Hematopoietic multipotent progenitor cell treated with erythropoietin and hydrocortisone succinate and interleukin-3 and kit ligand, for 8 days (in vitro differentiated cells): ENCODE results near the gene CCDC136.

Experiments used
- DNase-seq: peaks from one replicate; pipeline ENCODE4 v3.0.0-alpha.2; 2015

The CCDC136 gene

DNA sequence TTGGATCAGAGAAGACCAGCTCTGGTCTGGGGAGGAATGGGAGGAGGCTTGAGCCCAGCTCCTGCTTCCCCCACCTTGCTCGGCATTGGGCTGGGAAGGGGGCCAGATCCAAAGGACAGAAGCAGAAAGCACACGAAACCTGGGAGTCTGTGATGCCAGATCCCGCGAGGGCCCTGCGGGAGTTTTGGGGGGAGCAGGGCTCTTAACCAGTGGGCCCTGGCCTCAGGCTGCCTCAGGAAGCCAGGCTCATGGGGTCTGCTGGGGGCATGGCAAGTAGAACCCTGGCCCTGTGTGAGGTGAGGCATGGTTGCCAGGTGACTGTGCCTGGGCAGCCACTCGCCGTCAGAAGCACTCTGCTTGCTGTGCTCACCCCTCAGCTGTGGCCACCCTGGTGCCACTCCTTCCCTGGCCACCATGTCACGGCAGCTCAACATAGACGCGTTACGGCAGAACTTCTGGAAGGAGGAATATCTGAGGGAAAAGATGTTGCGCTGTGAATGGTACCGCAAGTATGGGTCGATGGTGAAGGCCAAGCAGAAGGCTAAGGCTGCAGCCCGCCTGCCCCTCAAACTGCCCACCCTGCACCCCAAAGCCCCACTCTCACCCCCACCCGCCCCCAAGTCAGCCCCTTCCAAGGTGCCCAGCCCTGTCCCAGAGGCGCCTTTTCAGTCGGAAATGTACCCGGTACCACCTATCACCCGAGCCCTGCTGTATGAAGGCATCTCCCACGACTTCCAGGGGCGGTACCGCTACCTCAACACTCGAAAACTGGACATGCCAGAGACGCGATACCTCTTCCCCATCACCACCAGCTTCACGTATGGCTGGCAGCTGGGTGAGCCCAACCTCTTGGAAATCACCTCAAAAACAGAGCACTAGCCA lies 74.5 kb downstream of the CCDC136 start:
- DNase-seq, result no peak

DNA sequence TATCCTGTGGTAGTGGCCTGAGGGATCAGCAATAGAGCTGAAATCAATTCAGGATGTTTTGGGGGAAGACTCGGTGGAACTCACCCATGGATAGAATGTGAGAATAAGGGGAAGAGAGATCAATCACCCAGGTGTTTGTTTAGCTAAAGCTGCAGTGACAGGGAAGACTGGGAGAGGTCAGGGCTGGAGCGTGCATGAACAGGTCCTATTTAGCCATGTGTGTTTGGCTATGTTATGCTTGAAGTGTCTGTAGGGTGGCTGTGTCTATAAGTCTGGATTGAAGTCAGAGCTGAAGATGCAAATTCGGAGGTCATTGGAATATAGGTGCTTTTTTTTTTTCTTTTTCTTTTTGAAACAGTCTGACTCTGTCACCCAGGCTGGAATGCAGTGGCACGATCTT lies 75.5 kb downstream of the CCDC136 start:
- DNase-seq, result no peak

DNA sequence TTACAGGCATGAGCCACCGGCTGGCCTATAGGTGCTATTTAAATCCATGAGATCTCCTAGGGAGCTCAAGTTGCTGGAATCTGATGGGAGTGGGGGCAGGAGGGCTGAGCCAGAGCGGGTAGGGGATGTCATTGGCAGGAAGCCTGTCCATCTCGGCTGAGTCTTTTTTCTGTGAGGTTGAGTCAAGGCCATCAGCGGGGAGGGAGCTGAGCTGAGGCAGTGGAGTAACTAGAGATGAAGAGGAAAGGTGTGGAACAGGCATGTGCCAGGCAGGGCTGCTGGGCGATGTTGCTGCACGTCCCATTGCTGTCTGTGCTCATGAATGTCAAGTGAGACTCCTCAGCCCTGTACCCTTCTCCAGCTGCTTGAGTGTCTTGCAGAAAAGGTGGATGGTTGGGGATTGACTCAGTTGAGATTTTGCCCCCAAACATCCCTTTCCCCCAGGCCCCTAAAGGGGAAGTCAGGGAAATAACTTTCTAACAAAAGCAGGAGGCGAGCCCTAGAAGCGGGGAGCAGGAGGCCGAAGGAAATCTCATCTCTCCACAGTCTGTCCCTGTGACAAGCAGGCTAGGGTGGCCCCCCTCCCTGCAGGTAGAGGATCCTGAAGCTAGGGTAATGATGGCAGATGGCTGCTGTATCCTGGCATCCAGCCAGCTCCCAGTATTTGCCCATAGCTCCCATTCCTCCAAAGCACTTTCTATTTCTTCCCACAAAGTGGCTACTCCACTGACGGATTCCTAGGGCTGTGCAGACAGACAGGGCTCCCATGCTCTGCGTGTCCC lies 76.3 kb downstream of the CCDC136 start:
- no peak for DNase-seq

DNA sequence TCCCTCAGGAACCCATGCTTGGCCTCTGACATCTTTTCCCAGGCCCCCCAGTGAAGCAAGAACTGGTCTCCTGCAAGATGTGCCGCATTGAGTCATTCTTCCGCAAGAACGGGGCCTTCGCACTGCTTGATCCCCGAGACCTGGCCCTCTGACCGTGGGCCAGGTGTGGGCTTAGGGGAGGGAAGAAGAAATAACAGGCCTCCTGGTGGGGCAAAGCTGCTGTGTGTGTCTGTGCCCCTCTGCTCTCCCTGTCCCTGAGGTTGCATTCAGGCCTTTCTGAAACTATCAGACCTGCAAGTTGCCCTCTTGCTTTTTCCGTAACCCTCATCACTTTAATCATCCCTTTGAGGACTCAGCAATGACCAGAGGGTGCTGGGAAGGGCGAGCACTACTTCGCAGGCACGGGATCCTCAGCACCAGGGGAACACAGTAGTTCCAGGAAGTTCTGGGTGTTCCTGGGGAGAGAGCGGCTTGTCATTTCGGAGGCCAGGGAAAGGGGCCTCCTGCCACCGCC lies 76.9 kb downstream of the CCDC136 start:
- DNase-seq, result no peak

DNA sequence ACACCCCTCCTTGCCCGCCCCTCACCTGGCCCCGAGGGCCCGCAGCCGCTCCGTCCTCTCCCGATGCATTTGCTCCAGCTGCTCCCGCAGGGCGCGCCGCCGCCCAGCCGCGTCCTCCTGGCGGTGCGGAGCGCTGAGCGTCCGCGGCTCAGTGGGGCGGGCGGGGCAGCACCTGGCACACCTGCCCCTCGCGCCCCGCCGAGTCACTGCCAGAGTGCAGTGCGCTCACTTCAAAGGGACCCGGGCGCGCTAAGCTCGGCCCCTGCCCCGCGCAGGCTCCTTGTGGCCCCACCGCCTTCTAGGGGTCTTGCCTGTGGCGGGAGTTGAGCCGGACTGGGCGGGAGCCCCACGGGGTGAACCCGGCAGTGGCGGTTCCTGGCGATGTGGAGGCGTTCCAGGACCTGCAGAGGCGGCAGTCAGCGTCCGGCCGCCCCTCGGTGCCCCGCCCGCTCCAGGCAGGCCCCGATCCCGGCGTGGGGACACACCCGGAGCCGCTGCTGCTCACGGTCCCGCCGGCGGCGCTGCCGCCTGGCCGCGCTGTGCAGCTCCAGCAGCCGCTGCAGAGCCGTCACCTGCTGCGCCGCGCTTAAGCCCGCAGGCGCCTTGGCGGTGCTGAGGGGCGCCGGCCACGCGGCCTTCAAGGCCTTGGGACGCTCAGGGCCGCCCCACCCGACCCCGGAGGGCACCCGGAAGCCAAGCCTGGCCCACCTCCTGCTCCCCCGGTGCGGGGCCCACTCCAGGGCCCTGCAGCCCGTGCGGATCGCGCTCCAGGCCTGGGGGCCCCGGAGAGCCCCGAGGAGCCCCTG lies 77.6 kb downstream of the CCDC136 start:
- DNase-seq, result peak; percentile 51

DNA sequence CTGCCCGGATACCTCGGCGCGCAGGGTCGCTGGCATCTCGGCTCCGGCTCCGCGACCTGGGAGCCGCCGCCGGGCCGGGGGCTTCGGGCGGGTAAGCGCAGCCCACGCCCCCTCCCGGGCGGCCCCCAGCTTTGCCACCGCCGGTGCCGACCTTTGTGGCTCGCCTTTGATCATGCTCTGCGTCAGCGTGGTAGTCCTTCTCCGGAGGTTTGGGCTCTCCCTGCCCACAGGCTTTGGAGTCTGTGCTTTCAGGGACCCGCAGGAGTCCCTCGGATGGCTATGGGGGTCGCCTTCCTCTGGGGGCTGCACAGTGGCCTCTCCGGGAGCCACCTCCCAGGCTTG lies 78.1 kb downstream of the CCDC136 start:
- DNase-seq, result no peak

DNA sequence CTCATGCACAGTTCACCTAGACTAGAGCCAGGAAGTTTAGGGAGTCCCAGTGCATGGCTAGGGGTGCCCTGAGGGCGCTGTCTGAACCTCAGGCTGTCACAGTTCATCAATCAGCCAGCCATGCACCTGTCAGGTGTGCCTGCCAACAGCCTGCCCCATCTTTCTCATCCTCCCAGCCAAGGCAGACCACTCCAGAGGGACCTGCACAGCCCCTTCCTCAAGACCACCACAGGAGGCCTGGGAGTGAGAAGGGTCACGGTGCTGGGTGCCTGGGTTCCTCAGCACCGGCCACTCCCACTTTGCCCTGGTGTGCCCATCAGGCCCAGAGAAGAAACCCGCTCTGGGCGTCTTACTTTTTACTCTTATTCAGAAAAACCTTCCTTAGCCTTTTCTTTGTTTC lies 79.3 kb downstream of the CCDC136 start:
- DNase-seq, result no peak
